Stimulated activated CD8-positive, alpha-beta memory T cell treated with anti-CD3 and anti-CD28 coated beads, Interleukin-12 subunit alpha, Interleukin-12 subunit beta, amount 100 ng/mL, for 24 hours (primary cell): ENCODE data around the gene COL28A1.

Experiments used
- DNase-seq: peaks from one replicate; pipeline ENCODE4 v3.0.0-alpha.2; 2020; ENCODE audit errors: extremely low read depth

Gene COL28A1

DNA sequence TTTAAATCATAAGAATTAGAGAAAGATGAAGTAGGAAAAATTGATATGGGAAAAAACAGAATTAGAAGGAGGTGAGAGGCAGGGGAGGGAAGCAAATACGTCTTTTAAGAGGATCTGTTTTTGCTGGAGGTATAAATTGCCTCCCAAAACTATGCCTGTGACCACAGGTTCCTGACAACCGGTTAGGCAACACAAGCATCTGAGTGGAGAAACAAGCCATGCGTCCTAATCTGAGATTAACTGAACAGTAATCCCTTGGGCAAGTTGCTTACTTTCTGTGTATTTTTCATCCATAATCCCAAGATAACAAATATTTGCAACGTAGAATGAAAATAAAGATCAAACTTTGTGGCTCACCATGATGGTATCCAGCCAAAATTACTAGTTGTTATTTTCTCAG lies 204.2 kb downstream of the COL28A1 start:
- DNase-seq: no peak

DNA sequence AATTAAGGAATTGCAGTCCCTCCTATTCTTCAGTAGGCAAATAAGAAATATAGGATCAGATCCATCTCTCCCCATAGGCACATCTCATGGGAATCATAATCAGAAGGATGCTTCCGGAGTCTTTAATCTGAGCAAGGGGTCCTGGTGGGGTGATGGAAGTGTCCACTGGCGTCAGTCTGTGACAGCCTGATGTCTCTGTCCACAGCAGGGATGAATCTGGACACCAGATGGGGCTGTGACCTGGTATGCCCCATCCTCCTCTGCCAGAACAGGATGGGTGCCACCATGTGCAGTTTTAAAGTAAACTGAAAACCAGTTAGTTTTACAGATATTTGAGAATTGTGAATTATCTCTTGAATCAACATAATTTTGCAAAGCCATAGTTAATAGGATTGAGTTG lies 204.7 kb downstream of the COL28A1 start:
- no peak for DNase-seq

DNA sequence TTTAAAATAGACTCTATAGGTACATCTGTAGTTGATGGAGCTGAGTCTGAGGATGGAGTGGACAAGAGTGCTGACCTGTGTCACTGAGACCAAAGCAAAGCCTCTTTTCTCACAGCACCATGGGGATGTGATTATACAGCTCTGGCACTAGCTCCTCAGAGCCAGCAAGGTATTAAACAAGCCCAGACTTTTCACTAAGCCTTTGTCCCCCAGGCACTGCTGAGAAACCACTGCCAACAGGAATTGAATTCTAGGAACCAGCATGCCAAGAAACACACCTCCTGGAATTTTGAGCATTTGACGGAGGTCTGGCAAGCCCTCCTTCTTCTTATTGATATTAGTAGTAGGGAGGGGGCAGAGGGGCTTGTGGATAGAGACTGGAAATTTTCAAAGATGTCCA lies 206.3 kb downstream of the COL28A1 start:
- DNase-seq: no peak

DNA sequence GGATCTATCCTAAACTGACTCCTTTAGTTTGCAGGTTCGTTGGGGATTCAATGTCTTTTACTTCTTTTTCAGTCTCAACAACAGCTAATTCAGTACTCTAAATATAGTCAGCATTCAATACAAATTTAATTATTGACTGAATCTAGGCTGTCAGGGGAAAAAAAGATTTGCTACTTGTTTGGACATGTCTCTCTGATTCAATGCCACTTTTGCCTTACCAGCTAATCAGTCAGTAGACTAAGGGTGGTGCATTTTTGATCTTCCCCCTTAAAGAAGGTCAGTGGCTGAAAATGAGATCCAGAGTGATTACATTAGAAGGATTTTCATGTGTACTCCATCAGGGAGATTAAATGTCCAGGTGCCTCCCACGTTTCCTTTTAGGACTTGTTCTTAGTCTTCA lies 208.2 kb downstream of the COL28A1 start:
- DNase-seq: no peak

DNA sequence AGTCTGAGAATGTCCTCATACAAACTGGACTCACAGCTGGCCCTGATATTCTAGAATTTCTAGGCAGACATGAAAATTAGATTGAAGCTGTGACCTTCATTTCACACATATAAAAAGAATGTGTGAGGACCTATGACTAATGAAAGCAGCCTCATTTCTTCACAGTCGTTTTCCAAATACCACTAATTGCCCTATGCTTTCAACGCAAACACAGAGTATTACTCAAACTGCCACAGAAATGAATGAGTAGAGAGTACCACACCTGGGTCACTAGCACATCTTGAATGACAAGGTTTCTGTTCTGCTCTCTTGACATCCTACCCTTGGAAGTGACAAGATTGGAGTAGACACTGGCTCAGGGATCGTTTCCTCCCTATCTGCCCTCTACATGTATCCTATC lies 211.0 kb downstream of the COL28A1 start:
- DNase-seq: no peak

DNA sequence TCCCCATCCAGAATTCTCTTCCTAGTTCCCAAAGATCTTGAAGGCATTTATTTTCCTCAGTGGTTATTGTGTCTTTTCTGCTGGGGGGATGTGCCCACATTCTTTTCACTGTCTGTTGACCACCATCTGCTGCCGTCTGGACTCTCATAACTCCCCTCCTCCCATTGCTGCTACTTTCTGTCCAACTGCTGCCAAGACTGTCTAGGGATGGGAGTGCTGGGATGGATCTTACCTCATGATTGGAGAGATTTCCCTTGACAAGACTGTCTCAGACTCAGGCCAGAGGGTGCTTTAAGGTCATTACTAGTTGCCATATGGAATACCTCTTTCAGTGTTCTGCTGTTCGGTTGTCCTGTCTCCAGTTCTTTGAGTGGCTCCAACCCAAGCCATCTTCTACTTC lies 211.8 kb downstream of the COL28A1 start:
- DNase-seq: no peak

DNA sequence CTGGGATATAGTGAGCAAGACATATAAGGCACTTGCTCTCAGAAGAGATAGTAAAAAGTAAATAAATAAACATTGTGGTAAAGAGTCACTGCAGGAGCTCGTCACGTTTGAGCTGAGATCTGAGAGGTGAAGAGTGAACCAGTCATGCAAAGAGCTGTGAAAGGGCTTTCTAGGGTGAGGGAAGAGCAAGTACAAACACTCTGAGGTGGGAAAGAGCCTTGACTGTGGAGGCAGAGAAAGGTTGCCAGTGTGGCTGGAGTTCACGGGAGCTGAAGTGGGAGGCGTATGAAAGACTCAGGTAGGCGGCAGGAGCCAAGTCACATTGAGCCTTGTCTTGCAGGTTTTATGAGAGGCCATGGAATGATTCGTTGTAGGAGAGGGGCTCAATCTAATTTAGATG lies 212.3 kb downstream of the COL28A1 start:
- no peak for DNase-seq

DNA sequence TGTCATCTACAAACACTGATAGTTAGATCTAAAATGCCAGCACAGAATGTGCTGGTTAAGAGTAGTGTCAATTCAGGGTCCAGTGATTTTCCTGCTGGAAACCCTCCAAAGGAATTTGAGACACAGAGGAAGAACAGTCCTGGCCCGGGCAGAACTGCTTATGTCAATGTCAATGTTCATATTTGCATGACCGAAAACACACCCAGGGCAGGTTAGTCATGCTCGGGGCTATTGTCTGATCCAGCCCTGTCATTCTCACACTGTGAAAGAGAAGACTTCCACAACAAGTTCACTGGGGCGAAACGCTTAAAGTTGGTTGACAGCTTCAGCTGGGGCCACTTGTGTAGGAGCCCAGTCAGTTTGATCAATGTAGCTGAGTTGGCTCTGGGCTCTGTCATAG lies 214.0 kb downstream of the COL28A1 start:
- DNase-seq: no peak

DNA sequence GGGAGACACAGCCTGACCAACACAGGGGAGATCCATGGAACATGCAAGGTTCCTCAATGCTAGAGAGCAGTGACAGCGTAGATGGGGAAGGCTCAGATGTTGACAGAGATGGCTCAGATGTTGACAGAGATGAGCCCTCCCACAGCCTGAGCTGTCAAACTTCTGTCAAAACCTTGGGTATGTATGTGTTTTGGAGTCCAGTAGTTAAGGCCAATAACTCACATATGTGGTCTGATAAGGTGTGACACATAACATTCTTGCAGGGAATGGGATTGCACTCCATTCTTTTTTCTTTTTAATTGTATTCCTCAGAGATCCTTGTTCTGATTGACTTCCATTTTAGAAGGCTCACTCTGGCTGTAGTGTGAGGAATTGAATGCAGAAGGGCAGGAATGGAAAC lies 217.1 kb downstream of the COL28A1 start:
- no peak for DNase-seq

DNA sequence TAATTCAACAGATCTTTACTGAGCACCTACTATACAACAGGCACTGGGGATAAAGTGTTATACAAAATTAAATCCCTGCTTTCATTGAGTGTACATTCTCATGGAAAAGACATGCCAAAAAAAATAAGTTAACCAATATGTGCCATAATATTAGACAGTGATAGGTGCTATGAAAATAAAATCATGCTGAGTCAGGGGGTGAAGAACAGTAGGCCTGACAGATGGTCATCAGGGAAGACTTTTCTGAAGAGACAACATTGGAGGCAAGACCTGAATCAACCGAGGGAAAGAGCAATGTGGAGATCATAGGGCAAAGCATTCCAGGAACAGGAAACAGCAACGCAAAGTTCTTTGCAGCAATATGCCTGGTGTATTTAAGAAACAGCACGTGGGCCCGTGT lies 217.8 kb downstream of the COL28A1 start:
- DNase-seq: no peak

DNA sequence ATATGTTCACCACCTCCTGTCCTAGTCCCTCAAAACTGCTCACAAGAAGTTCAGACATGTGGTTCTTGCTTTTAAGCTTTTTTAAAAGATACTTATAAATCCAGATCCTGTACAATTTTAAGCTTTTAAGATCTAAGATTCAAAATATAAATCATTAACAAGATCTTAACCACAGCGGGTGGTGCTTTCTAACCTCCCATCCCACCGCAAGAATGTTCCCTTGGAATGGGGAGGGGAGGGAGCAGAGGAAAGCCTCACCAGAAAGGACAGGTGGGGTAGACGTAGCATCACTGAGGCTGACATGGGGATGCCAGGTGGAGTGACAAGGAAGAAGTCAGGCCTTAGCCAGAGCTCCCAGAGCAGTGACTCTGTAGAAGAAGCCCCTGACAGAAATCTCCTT lies 219.8 kb downstream of the COL28A1 start:
- no peak for DNase-seq

DNA sequence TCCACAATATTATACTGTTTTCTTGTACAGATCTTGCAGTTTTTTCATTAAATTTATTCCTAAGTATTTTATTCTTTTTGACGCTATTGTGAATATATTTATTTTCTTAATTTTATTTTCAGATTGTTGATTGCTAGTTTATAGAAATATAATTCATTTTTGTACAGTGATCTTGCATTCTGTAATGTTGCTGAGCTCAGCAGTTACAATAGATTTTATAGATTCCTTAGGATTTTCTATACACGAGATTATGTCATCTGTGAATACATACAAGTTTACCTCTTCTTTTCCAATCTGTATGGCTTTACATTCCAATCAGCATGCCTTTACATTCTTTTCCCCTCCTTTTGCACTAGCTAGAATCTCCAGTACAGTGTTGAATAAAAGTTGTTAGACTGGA lies 223.3 kb downstream of the COL28A1 start:
- DNase-seq: no peak

DNA sequence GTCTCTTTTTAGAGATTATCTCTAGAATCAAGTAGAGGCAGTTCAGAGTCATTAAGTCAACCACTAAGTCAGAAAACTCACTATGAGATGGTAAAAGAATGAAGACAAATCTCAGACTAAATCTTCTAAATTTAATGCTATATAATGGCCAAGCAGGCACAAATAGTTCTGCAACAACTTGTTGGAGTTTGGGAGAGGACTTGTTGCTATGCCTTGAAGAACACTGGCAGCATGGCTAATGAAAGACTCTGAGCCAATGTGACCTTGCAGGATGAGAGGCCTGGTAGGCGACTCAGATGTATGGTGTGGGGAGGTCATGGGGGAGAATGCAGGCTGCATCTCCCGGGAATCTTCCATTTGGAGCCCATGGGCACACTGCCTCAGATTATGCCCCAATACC lies 224.7 kb downstream of the COL28A1 start:
- no peak for DNase-seq

DNA sequence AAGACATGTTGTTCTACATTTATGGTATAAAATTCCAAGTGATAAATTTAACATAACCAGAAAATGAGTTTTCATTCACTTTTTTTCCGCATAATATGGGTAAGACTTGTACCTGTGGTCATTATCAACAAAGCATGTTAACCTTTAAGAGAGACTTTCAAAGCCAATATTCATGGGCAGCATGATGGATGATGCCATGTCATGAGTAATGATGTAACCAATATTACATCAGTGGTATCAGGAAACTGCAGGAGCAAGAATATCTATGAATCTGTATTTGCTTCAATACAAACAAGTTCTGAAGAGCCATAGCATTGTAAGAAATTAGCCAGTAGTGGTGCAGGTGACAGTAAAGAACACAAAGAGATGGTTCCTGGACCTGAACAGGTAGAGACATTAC lies 226.5 kb downstream of the COL28A1 start:
- DNase-seq: no peak
